GM12878 (cell line): ENCODE data around the gene USP17L10. TPM values are rescaled to one million over a fixed set of nuclear protein-coding genes. Genes with fewer than 3 reads are reported as not detected.
"Not testable (repeated sequence)": the region's sequence is repeated elsewhere in the genome, so short reads cannot be mapped to it uniquely, and the experiment has no call there.

Experiments used
- ATAC-seq: fragments of 200-7000 bp; cut with Tn5 transposase; 3 replicates; pipeline ENCODE4 v1.9.1; 2020; ENCODE audit warnings: mild to moderate bottlenecking, moderate library complexity
- BruUV-seq: library from RNA; stranded (reverse); fragments of 400-500 nt; replicated peaks from 2 replicates; lab custom pipeline; 2021; lab: Mats Ljungman, UMichigan
- CTCF ChIA-PET: fragments of 300-600 bp; sonication (Branson Sonifier 250); formaldehyde crosslinking; extraction: SDS; loops from one replicate; lab custom pipeline; 2021; ENCODE audit warnings: inconsistent platforms; lab: Yijun Ruan, JAX
- POLR2A ChIA-PET: fragments of 350-600 bp; formaldehyde crosslinking; extraction: SDS; loops from one replicate; lab custom pipeline; 2021; ENCODE audit warnings: inconsistent platforms; lab: Charles Lee
- RAD21 ChIA-PET: fragments of 300-600 bp; sonication (Branson Sonifier 250); formaldehyde crosslinking; loops from one replicate; lab custom pipeline; 2023; ENCODE audit warnings: antibody characterized with exemption; ENCODE audit not compliant: unreplicated experiment; lab: Charles Lee
- SMC1A ChIA-PET: fragments of 300-600 bp; sonication (Branson Sonifier 250); formaldehyde crosslinking; loops from one replicate; lab custom pipeline; 2023; ENCODE audit not compliant: unreplicated experiment, uncharacterized antibody; lab: Charles Lee
- DNase-seq: peaks from one replicate; pipeline ENCODE4 v3.0.0-alpha.2; 2011; ENCODE audit warnings: low read depth, low spot score
- FAIRE-seq: peaks from 3 replicates; lab custom pipeline; 2011; peaks lifted over from hg19 to GRCh38; lab: Jason Lieb, UNC
- H2AFZ ChIP-seq: 2 replicates; pipeline ENCODE4 v1.6.0; 2011; ENCODE audit warnings: low read depth, low read length, control low read depth; ENCODE audit not compliant: control insufficient read depth
- H3K27ac ChIP-seq: 2 replicates; pipeline ENCODE4 v1.5.1; 2011; ENCODE audit warnings: control low read depth; ENCODE audit not compliant: control insufficient read depth, insufficient read depth
- H3K27me3 ChIP-seq, 2 experiments: replicated peaks in 1 of 2; 2 replicates each; pipeline versions ENCODE4 v1.6.0 to v1.6.1; 2011; ENCODE audit warnings: low read length in 1 of 2; ENCODE audit not compliant: control insufficient read depth in 2 of 2, insufficient read depth in 2 of 2
- H3K36me3 ChIP-seq, 2 experiments: 2 replicates each; pipeline ENCODE4 v1.5.1; 2011; ENCODE audit warnings: low read length in 1 of 2; ENCODE audit not compliant: control insufficient read depth in 2 of 2, insufficient read depth in 2 of 2
- H3K4me1 ChIP-seq: 2 replicates; pipeline ENCODE4 v1.6.1; 2011; ENCODE audit warnings: mild to moderate bottlenecking, low read length, moderate library complexity, mixed read lengths; ENCODE audit not compliant: control insufficient read depth, insufficient read depth
- H3K4me2 ChIP-seq: 2 replicates; pipeline ENCODE4 v1.6.0; 2011; ENCODE audit warnings: control low read depth; ENCODE audit not compliant: control insufficient read depth, insufficient read depth
- H3K4me3 ChIP-seq: fragments of 200-600 bp; sonication (generic); 2 replicates; pipeline ENCODE4 v1.5.1; 2016
- H3K79me2 ChIP-seq: 2 replicates; pipeline ENCODE4 v1.6.0; 2011; ENCODE audit warnings: low read length; ENCODE audit not compliant: control insufficient read depth, insufficient read depth
- H3K9ac ChIP-seq: 2 replicates; pipeline ENCODE4 v1.8.0; 2011; ENCODE audit warnings: low read length, control low read depth, mixed read lengths; ENCODE audit not compliant: control insufficient read depth, insufficient read depth
- H3K9me3 ChIP-seq: replicated peaks from 3 replicates; pipeline ENCODE4 v1.5.1; 2011; ENCODE audit warnings: mild to moderate bottlenecking, low read length; ENCODE audit not compliant: control insufficient read depth, insufficient read depth
- H4K20me1 ChIP-seq: 2 replicates; pipeline ENCODE4 v1.6.0; 2011; ENCODE audit not compliant: control insufficient read depth, insufficient read depth
- WGBS: methylation state at CpG from one replicate; pipeline ENCODE4 v1.1.6; 2016; ENCODE audit warnings: low lambda C conversion rate; ENCODE audit not compliant: insufficient replicate concordance, insufficient coverage; ENCODE audit errors: missing lambda C conversion rate; 5-methylcytosine and 5-hydroxymethylcytosine counted together
- in situ Hi-C: fragments of 300-500 bp; cut with MboI; formaldehyde crosslinking; loops from 9 replicates; pipeline ENCODE4 v1.14.3; 2018; ENCODE audit warnings: mixed read lengths
- intact Hi-C: fragments of 100-400 bp; cut with micrococcal nuclease; formaldehyde crosslinking; loops from one replicate; pipeline ENCODE4 v1.14.2; 2022; ENCODE audit not compliant: unreplicated experiment
- polyA plus RNA-seq, 11 experiments: library from polyadenylated mRNA; depleted of rRNA in 4 of 11; unstranded in 6 of 11; stranded (reverse) in 5 of 11; fragments of >200 nt; fragmentation: Nextera tagmentation in 4 of 11; fragmentation: Illumina TruSeq in 1 of 11; extraction: Ambion mirVana in 4 of 11; extraction: Trizol in 1 of 11; gene quantifications; 1 replicate in 1 of 11; 2 replicates in 10 of 11; pipeline versions ENCODE4 v1.2.1 to v1.2.3, GENCODE V29; 2011 to 2016; ENCODE audit warnings: inconsistent platforms in 2 of 11, missing spikeins in 2 of 11, low read depth in 1 of 11
- total RNA-seq, 4 experiments: library from RNA; depleted of rRNA in 3 of 4; stranded (reverse); fragments of >200 nt in 3 of 4; fragmentation: Illumina TruSeq in 1 of 4; extraction: Trizol in 1 of 4; gene quantifications; 2 replicates each; pipeline versions ENCODE4 v1.2.1 to v1.2.3, GENCODE V29; 2013 to 2021

Gene USP17L10
- total and polyA plus RNA-seq, 10 of the 15 experiments (the other 5 are each of a cell fraction or from before 2014, with no cell fraction given): not detected

- RAD21 ChIA-PET, H3K27me3 ChIP-seq, FAIRE-seq, SMC1A ChIA-PET, DNase-seq, H3K4me2 ChIP-seq, in situ Hi-C loops, H3K27ac ChIP-seq, POLR2A ChIA-PET, H3K79me2 ChIP-seq, H3K4me1 ChIP-seq, BruUV-seq, H3K4me3 ChIP-seq, H3K9me3 ChIP-seq, ATAC-seq, H4K20me1 ChIP-seq, CTCF ChIA-PET, H3K9ac ChIP-seq, H2AFZ ChIP-seq, H3K36me3 ChIP-seq, intact Hi-C loops: not testable (repeated sequence)
- WGBS: 55% methylated on average over 17 of the region's 26 CpGs
These were observed 37.7 kb downstream of the USP17L10 start, which contains the start of gene USP17L18 for GRCh38 chr4:9247953-9248680. USP17L18 (plus strand) TSS chr4:9248630; CDS start chr4:9248630, 0 bp downstream.

GRCh38 chr4:9253078-9253477, 42.6 kb downstream of the USP17L10 start, which contains the start of gene USP17L19:
USP17L19 (plus strand) TSS chr4:9253378; CDS start chr4:9253378, 0 bp downstream.
- intact Hi-C loops, POLR2A ChIA-PET, RAD21 ChIA-PET, FAIRE-seq, CTCF ChIA-PET, H2AFZ ChIP-seq, SMC1A ChIA-PET, H3K4me3 ChIP-seq, H3K9me3 ChIP-seq, H4K20me1 ChIP-seq, H3K4me2 ChIP-seq, H3K9ac ChIP-seq, H3K36me3 ChIP-seq, BruUV-seq, in situ Hi-C loops, H3K4me1 ChIP-seq, ATAC-seq, H3K27ac ChIP-seq, H3K27me3 ChIP-seq, DNase-seq, H3K79me2 ChIP-seq: not testable (repeated sequence)
- no CpG with 5 or more reads among the region's 13 CpGs for WGBS

- FAIRE-seq, in situ Hi-C loops: not testable (repeated sequence)
- WGBS: no CpG with 5 or more reads among the region's 15 CpGs
These were observed 47.4 kb downstream of the USP17L10 start, which contains the start of gene USP17L20 for GRCh38 chr4:9257824-9258223. USP17L20 (plus strand) TSS chr4:9258124; CDS start chr4:9258124, 0 bp downstream.

More at GRCh38 chr4:9257824-9258223, 47.4 kb downstream of the USP17L10 start, which contains the start of gene USP17L20:
- SMC1A ChIA-PET, H4K20me1 ChIP-seq, DNase-seq, BruUV-seq, POLR2A ChIA-PET, intact Hi-C loops, H3K9ac ChIP-seq, CTCF ChIA-PET, H3K27ac ChIP-seq, H3K9me3 ChIP-seq, H2AFZ ChIP-seq, H3K4me1 ChIP-seq, H3K4me3 ChIP-seq, H3K27me3 ChIP-seq, H3K79me2 ChIP-seq, ATAC-seq, H3K36me3 ChIP-seq, H3K4me2 ChIP-seq, RAD21 ChIA-PET: not testable (repeated sequence)
